ENCODE results near the gene KIF26A. TPM values are rescaled to one million over a fixed set of nuclear protein-coding genes. Genes with fewer than 3 reads are reported as not detected.

The KIF26A gene
- polyA plus RNA-seq, 1 of the 3 experiments (the other 2 are of a cell fraction) = 1.7 TPM

GRCh38 chr14:104175041-104175440, 36.7 kb downstream of the KIF26A start:
- Histone ChIP-seq H3K36me3 (replicated peaks in 1 of 2; ENCODE audit: control insufficient read depth in 1 of 2, insufficient read depth in 2 of 2, low read length in 1 of 2) (no peaks in the 10 kb centered on the region), H3K4me2 (no peak overlapping the region), H3K4me1 (ENCODE audit: control insufficient read depth in 1 of 2, insufficient read depth in 2 of 2, low read depth in 1 of 2, low read length in 1 of 2) (peaks cover 0 to 8% of the 10 kb centered on the region in 2 experiments; a peak in 1 of 4 replicates), H2AFZ (ENCODE audit: low read depth) (no peak overlapping the region), H3K27me3 (ENCODE audit: insufficient read depth) (no peaks in the 10 kb centered on the region), H4K20me1 (ENCODE audit: insufficient read depth) (no peaks in the 10 kb centered on the region), H3K79me2 (ENCODE audit: insufficient read depth) (no peaks in the 10 kb centered on the region), H3K27ac (ENCODE audit: low read depth in 2 of 2, low read length in 1 of 2) (no peak overlapping the region), H3K9me2 (no peaks in the 10 kb centered on the region), H3F3A (replicated peaks; ENCODE audit: insufficient read depth) (no peaks in the 10 kb centered on the region), H3K4me3 (ENCODE audit: low read depth in 2 of 2, low read length in 1 of 2) (no peak overlapping the region), H3K9me3 (no peaks in the 10 kb centered on the region), H3K9ac (no peak overlapping the region)
- ChIA-PET CTCF (interaction anchor here (0.7 to 2.3 kb wide), 6 partner anchors 11 to 198 kb away, joined by 3 to 10 read pairs (median 4); no protein-coding TSS in a partner anchor), POLR2A (no interaction called here)
- 96% methylated on average over 34 of the region's 35 CpGs for WGBS (ENCODE audit: low lambda C conversion rate)
- TF ChIP-seq RAD21 (IDR thresholded peaks at IDR 0.05; ENCODE audit: low read length) (no peak), GABPA (IDR thresholded peaks at IDR 0.05; ENCODE audit: low read depth) (no peak), EP300 (IDR thresholded peaks at IDR 0.05; ENCODE audit: borderline replicate concordance in 1 of 2, low read depth in 1 of 2, low read length in 1 of 2) (no peak), NRF1 (IDR thresholded peaks at IDR 0.05; ENCODE audit: low read depth, low read length) (no peak), FOSL2 (IDR thresholded peaks at IDR 0.05; ENCODE audit: borderline replicate concordance, low read depth) (no peak), NFIC (IDR thresholded peaks at IDR 0.05; ENCODE audit: borderline replicate concordance) (no peak), MAX (IDR thresholded peaks at IDR 0.05; ENCODE audit: low read depth) (no peak), JUND (IDR thresholded peaks at IDR 0.05) (no peak), EZH2phosphoT487 (IDR thresholded peaks at IDR 0.05; ENCODE audit: borderline replicate concordance, low read depth) (no peak), FOXJ3 (CRISPR knock-in tag; IDR thresholded peaks at IDR 0.05) (no peak), MEF2A (IDR thresholded peaks at IDR 0.05; ENCODE audit: borderline replicate concordance, low read depth) (no peak), TCF12 (IDR thresholded peaks at IDR 0.05) (no peak), RCOR1 (IDR thresholded peaks at IDR 0.05; ENCODE audit: low read length) (no peak), ELF1 (IDR thresholded peaks at IDR 0.05) (no peak), MXI1 (IDR thresholded peaks at IDR 0.05; ENCODE audit: low read depth, low read length) (no peak), RFX5 (IDR thresholded peaks at IDR 0.05; ENCODE audit: low read length) (no peak), TAF1 (IDR thresholded peaks at IDR 0.05; ENCODE audit: borderline replicate concordance, low read depth, low read length) (no peak), SMC3 (IDR thresholded peaks at IDR 0.05; ENCODE audit: low read depth, low read length) (no peak), RXRA (IDR thresholded peaks at IDR 0.05; ENCODE audit: borderline replicate concordance, low read depth) (no peak), REST (IDR thresholded peaks at IDR 0.05; ENCODE audit: low read depth, low read length) (no peak)
- no peak for DNase-seq

Measured in SK-N-SH (cell line).